Measurements from ENCODE around the gene EHMT1. TPM values are rescaled to one million over a fixed set of nuclear protein-coding genes. Genes with fewer than 3 reads are reported as not detected.

Gene EHMT1
- total RNA-seq, 1 donor: 43.6 TPM

DNA sequence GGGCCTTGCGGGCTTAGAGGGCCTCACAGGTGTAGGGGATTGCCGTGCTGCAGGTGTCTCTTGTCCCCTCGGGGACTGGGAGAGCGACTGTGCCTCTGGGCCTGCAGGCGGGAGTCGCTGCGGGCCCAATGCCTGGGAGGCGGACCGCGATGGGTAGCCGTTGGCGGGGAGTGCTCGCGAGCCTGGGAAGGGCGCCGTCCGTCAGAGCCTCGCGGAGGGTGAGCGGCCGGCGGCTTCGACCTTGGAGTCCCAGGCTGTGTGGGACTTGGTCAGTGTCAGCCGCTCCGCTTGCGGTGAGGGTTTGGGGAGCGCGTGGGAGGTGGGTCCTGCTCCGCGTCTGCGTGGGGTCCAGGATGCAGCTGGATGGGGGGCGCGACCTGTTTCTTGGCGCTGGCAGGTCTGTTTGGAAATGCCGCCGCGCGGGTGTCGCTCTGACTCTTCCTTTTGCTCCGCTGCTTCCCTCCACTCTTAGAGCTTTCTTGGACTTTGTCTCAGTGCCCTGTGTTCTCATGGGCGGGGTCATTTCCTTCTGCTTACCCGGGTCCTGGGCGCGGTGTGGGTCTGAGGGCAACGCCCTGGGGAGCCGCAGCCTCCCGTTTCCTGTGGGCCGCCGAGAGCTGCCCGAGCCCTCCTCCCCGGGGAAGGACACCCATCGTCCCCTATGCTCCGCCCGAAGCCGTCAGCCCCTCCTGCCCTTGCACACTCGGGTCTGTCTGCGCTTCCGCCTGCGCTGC, 169.9 kb downstream of the EHMT1 start:
- no peak overlapping the region for H3K4me3 ChIP-seq (ENCODE audit: low read depth, low read length)
- TF ChIP-seq, protein P1, sequence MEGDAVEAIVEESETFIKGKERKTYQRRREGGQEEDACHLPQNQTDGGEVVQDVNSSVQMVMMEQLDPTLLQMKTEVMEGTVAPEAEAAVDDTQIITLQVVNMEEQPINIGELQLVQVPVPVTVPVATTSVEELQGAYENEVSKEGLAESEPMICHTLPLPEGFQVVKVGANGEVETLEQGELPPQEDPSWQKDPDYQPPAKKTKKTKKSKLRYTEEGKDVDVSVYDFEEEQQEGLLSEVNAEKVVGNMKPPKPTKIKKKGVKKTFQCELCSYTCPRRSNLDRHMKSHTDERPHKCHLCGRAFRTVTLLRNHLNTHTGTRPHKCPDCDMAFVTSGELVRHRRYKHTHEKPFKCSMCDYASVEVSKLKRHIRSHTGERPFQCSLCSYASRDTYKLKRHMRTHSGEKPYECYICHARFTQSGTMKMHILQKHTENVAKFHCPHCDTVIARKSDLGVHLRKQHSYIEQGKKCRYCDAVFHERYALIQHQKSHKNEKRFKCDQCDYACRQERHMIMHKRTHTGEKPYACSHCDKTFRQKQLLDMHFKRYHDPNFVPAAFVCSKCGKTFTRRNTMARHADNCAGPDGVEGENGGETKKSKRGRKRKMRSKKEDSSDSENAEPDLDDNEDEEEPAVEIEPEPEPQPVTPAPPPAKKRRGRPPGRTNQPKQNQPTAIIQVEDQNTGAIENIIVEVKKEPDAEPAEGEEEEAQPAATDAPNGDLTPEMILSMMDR (IDR thresholded peaks at IDR 0.05; ENCODE audit: insufficient read depth, low read depth, low read length): no peak
- no peak for DNase-seq (ENCODE audit: low read depth)

DNA sequence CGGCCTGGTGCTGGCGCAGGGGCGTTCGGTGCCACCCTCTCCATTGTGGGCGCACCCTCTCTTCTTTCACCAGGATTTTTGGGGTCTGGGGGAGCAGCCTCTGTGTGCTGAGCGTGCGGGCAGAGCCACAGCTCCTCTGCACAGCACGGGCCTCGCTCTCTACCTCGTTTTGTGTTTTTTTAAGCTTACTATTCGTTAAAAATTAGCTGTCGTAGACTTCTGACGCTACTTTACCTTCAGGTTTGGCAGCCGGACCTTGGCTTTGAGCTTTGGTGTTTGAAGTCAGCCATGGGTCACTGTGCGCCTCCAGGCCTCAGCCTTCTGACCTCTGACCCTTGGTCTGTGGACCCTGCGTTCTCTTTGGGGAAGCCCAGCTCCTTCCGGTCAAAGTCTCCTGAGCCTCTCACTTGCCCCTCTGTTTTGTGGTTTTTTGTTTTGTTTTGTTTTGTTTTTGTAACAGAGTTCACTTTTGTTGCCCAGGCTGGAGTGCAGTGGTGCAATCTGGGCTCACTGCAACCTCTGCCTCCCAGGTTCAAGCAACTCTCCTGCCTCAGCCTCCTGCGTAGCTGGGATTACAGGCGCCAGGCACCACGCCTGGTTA, 170.6 kb downstream of the EHMT1 start:
- TF ChIP-seq, protein P1 (IDR thresholded peaks at IDR 0.05; ENCODE audit: insufficient read depth, low read depth, low read length): no peak
- DNase-seq (ENCODE audit: low read depth): no peak
- no peak overlapping the region for H3K4me3 ChIP-seq (ENCODE audit: low read depth, low read length)

DNA sequence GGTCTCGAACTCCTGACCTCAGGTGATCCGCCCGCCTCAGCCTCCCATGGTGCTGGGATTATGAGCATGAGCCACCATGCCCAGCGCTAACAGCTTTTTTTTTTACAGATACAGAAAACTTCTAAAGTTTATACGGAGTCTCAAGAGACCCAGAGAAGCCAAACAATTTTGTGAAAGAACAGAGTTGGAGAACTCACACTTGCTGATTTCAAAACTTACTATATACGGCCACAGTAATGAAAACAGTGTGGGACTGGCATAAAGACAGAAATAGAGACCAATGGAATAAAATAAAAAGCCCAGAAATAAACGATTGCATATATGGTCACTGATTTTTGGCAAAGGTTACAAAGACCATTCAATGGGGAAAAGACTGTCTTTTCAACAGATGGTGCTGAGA, 173.1 kb downstream of the EHMT1 start:
- DNase-seq (ENCODE audit: low read depth): no peak
- TF ChIP-seq, protein P1 (IDR thresholded peaks at IDR 0.05; ENCODE audit: insufficient read depth, low read depth, low read length): no peak
- H3K4me3 ChIP-seq (ENCODE audit: low read depth, low read length): no peak overlapping the region

DNA sequence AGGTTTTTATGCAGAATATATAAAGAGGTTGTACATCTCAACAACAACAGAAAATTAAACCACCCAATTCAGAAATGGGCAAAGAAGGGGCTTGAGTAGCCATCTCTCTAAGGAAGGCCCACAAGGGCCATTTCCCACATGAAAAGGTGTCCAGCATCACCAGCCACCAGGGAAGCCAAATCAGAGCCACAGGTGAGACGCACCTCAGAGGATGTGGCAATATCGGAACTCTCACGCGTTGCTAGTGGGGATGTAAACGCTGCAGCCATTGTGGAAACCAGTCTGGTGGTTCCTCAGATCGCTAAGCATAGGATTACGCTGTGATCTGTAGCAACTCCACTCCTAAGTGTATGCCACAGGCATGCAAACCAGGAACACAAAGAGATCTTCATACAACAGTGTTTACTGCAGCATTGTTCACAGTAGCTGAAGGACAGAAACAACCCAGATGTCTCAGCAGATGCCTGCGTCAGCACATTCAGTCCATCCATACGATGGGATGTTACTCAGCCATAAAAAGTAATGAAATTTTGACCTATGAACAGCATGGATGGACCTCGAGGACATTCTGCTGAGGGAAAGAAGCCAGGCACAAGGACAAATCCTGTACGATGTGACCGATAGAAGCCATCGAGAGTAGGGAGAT, 174.5 kb downstream of the EHMT1 start:
- TF ChIP-seq, protein P1 (IDR thresholded peaks at IDR 0.05; ENCODE audit: insufficient read depth, low read depth, low read length): no peak
- DNase-seq (ENCODE audit: low read depth): no peak
- H3K4me3 ChIP-seq (ENCODE audit: low read depth, low read length): no peak overlapping the region

DNA sequence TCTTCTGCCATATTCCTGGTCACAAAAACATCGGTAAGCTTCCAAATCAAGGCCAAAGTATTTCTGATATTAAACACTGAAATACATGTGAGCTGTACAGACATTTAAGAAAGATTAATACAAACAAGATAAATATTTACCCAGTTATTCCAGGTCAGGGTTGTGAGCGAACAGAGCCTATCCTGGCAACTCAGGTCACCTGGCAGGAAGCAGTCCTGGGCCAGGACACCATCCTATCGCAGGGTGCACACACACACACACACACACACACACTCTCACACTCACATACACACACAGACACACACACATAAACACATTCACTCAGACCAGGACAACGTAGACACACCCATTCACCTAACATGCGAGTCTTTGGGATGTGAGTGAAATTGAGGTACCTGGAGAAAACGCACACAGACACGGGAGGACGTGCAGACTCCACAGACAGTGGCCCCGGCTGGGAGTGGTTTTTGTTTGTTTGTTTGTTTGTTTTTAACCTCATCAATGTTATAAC, 176.4 kb downstream of the EHMT1 start:
- DNase-seq (ENCODE audit: low read depth): no peak
- TF ChIP-seq, protein P1 (IDR thresholded peaks at IDR 0.05; ENCODE audit: insufficient read depth, low read depth, low read length): no peak
- no peak overlapping the region for H3K4me3 ChIP-seq (ENCODE audit: low read depth, low read length)

DNA sequence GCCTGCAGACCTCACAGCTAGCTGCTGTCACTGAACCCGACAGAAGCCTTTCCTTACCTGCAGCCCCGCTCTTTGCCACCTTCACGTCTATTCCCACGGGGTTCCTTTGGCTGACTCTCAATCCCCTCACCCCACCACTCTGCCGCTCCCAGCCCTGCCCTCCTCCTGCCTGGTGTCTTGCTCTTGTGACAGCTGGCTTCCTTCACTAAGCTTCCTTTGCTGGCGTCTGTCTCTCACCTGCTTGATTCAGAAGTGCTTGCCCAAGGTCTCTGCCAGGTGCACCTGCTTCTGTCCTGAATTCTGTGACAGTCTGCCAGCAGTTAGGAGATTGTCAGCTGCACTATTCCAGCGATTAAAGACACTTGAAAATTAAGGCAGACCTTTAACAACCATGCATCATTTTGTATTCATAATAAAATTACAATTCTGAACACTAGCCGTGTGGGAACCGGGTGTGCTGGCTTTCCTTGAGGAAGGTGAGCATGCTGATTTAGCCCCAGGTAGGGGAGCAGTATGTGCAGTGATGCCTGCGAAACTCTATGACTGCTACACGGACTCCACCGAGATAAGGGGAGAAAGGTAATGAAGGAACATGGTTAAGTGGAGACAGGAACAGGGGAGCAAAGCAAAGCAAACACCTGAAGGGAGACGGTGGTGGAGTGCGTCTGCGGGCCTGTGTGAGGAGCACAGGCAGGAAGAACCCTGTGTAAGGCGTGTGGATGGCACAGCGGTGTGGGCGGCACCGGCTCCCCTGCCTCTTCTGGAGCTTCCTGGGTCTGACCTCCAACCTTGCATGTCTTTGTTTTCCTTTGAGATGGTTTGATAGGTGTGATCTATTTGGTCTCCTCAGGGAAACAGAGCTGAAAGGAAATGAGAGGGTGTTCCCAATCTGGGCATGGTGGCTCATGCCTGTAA, 178.7 kb downstream of the EHMT1 start:
- TF ChIP-seq, protein P1 (IDR thresholded peaks at IDR 0.05; ENCODE audit: insufficient read depth, low read depth, low read length): no peak
- no peak for DNase-seq (ENCODE audit: low read depth)
- no peak overlapping the region for H3K4me3 ChIP-seq (ENCODE audit: low read depth, low read length)
